ENCODE measurements around the gene TBC1D1.

TBC1D1 gene

DNA sequence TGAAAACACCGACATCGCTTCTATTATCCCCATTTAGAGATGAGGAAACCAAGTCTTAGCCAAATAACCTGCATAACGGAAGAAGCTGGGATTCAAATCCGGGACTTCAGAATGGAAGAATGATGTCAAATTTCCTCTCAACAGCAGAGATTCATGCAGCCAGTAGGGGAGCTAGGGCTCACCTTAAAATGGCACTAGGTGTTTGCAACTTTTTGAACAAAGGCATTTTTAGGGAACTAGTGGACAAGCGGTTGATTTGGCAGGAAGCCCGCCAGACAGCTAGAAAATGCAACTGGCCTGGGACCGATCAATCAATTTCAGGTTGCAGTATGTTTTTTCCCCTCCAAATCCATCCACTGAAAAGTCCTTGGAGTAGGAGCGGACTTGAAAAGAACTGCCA lies 293.5 kb downstream of the TBC1D1 start:
- H3K4me3 ChIP-seq (ENCODE audit: low read depth, low read length): no peak overlapping the region
- TF ChIP-seq, protein P1, sequence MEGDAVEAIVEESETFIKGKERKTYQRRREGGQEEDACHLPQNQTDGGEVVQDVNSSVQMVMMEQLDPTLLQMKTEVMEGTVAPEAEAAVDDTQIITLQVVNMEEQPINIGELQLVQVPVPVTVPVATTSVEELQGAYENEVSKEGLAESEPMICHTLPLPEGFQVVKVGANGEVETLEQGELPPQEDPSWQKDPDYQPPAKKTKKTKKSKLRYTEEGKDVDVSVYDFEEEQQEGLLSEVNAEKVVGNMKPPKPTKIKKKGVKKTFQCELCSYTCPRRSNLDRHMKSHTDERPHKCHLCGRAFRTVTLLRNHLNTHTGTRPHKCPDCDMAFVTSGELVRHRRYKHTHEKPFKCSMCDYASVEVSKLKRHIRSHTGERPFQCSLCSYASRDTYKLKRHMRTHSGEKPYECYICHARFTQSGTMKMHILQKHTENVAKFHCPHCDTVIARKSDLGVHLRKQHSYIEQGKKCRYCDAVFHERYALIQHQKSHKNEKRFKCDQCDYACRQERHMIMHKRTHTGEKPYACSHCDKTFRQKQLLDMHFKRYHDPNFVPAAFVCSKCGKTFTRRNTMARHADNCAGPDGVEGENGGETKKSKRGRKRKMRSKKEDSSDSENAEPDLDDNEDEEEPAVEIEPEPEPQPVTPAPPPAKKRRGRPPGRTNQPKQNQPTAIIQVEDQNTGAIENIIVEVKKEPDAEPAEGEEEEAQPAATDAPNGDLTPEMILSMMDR (IDR thresholded peaks at IDR 0.05; ENCODE audit: borderline replicate concordance, insufficient read depth, low read depth, low read length): peak; percentile 41; the same call in 1 of the 2 replicates

DNA sequence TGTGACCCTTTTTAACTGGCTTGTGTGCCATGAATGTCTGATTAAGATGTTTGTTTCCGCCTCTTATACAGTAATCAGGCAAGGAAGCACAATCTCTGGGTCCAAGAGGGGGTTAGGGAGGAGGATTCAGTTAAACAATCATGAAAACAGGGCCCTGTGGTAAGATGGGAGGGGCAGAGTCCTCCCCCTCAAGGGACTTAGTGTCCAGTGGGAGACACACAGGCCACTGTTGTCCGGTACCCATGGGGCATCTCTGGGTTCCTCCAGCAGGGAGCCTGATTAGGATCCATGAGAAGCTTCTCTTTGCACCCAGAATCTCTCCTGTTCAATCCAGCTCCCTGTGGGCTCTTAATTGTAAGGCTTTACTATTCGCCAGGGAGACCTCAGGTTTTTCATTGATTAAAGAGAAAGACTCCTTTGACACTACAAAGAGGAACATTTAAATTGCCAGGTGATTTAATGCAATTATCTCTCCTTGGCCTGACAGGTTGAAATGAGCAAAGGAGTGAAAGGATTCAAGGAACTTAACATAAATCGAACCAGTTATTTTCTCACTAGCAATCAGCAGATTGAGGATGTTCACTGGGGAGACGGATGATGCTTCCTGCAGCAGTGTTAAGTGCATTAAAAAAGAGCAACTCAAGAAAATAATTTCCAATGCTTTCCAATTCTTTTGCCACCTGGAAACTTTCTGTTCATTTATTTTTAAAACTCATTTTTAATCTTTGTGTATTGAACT lies 294.7 kb downstream of the TBC1D1 start:
- no peak overlapping the region for H3K4me3 ChIP-seq (ENCODE audit: low read depth, low read length)
- TF ChIP-seq, protein P1 (IDR thresholded peaks at IDR 0.05; ENCODE audit: borderline replicate concordance, insufficient read depth, low read depth, low read length): no peak

DNA sequence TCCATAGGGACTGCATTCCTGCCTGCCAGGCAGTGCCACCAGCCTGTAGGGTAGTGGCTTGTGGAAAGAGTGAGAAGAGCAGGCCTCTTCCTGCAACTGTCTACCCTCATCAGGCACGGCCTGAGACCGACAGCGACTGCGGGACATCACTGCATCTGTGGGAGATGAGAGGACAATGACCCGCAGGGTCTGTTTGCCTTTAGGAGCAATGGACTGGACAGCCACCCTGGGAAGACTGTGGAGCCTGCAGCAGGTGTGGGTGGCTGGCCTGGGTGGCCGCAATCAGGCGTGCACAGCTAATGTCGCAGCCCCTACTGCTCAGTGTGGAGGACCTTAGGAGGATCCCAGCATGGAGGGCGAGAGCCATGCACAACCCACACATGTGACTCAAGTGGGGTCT lies 297.3 kb downstream of the TBC1D1 start:
- H3K4me3 ChIP-seq (ENCODE audit: low read depth, low read length): no peak overlapping the region
- TF ChIP-seq, protein P1 (IDR thresholded peaks at IDR 0.05; ENCODE audit: borderline replicate concordance, insufficient read depth, low read depth, low read length): no peak

DNA sequence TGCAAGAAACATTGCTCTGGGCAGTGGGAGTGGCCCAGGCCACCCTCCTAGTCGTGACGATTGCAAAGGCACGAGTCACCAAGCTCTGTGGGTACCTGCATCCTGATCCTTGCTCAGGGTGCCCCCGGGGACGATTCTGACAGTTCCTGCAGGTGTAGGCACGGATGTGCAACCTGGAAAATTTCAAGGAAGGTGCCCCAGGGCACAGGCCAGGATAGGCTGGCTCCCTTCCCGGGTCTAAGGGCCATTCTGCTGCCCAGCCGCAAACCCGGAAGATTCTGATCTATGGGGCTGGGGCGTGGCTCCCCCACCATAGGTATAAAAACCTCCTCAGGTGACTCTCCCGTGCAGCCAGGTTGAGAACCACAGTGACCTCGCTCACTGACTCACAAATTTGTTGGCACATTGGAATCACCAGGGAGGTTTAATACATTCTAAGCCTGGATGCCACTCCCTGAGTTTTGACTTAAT lies 297.8 kb downstream of the TBC1D1 start:
- TF ChIP-seq, protein P1 (IDR thresholded peaks at IDR 0.05; ENCODE audit: borderline replicate concordance, insufficient read depth, low read depth, low read length): no peak
- H3K4me3 ChIP-seq (ENCODE audit: low read depth, low read length): no peak overlapping the region

All from GM12875 (cell line).